WTC11 (cell line): Measurements from ENCODE around the gene LNX1. TPM values are rescaled to one million over a fixed set of nuclear protein-coding genes. Genes with fewer than 3 reads are reported as not detected.

Source experiments
- ATAC-seq: fragments of 200-7000 bp; cut with Tn5 transposase; 2 replicates; pipeline ENCODE4 v1.10.0; 2021; ENCODE audit warnings: mild to moderate bottlenecking, moderate library complexity
- CTCF ChIA-PET: fragments of 300-600 bp; sonication (Branson Sonifier 250); formaldehyde crosslinking; loops from one replicate; lab custom pipeline; 2021; ENCODE audit warnings: antibody characterized with exemption; lab: Charles Lee
- POLR2A ChIA-PET: fragments of 350-600 bp; sonication (Branson Sonifier 250); formaldehyde crosslinking; loops from one replicate; lab custom pipeline; 2021; ENCODE audit warnings: antibody characterized with exemption; lab: Charles Lee
- DNase-seq: peaks from one replicate; pipeline ENCODE4 v3.0.0; 2021; ENCODE audit warnings: low spot score
- H3K27ac Mint-ChIP-seq: 2 replicates; pipeline ENCODE4 v1.8.0; 2021; ENCODE audit warnings: mixed read lengths
- H3K27me3 Mint-ChIP-seq: 2 replicates; pipeline ENCODE4 v1.8.0; 2021; ENCODE audit warnings: low read depth, mild to moderate bottlenecking, moderate library complexity, mixed read lengths
- H3K36me3 Mint-ChIP-seq: 2 replicates; pipeline ENCODE4 v1.8.0; 2021; ENCODE audit warnings: mixed read lengths
- H3K4me1 Mint-ChIP-seq: 2 replicates; pipeline ENCODE4 v1.8.0; 2022; ENCODE audit warnings: mixed read lengths
- H3K4me3 Mint-ChIP-seq: 2 replicates; pipeline ENCODE4 v1.8.0; 2021; ENCODE audit warnings: mild to moderate bottlenecking, moderate library complexity, mixed read lengths
- H3K9me3 Mint-ChIP-seq: 2 replicates; pipeline ENCODE4 v1.8.0; 2021; ENCODE audit warnings: mixed read lengths
- ELF4 ChIP-seq: sonication (generic); formaldehyde crosslinking; IDR thresholded peaks from 2 replicates; pipeline ENCODE4 v1.8.1; 2022; ENCODE audit warnings: low read depth, mild to moderate bottlenecking, moderate library complexity, missing genetic modification reagents
- GRHL2 ChIP-seq: fragments of 250-450 bp; sonication (Bioruptor Pico); IDR thresholded peaks from 2 replicates; pipeline ENCODE4 v1.8.0; 2022; ENCODE audit warnings: mild to moderate bottlenecking, moderate library complexity; ENCODE audit not compliant: insufficient replicate concordance, severe bottlenecking
- GTF2I ChIP-seq: fragments of 250-450 bp; sonication (Bioruptor Pico); conservative IDR thresholded peaks from 2 replicates; pipeline ENCODE4 v1.4.0; 2021; ENCODE audit warnings: mild to moderate bottlenecking
- HMGA2 ChIP-seq: fragments of 250-450 bp; sonication (Bioruptor Pico); IDR thresholded peaks from 2 replicates; pipeline ENCODE4 v1.4.0; 2021; ENCODE audit warnings: mild to moderate bottlenecking, moderate library complexity
- JAZF1 ChIP-seq: fragments of 250-450 bp; sonication (Bioruptor Pico); IDR thresholded peaks from 2 replicates; pipeline ENCODE4 v1.9.0; 2021; ENCODE audit warnings: moderate library complexity, mild to moderate bottlenecking, inconsistent platforms
- NR2C2 ChIP-seq: sonication (generic); formaldehyde crosslinking; IDR thresholded peaks from 2 replicates; pipeline ENCODE4 v1.8.0; 2022; ENCODE audit warnings: mild to moderate bottlenecking, missing genetic modification reagents
- PRRX2 ChIP-seq: fragments of 250-450 bp; sonication (Bioruptor Pico); IDR thresholded peaks from 2 replicates; pipeline ENCODE4 v1.8.0; 2021; ENCODE audit warnings: mild to moderate bottlenecking
- RORB ChIP-seq: fragments of 250-450 bp; sonication (Bioruptor Pico); IDR thresholded peaks from 2 replicates; pipeline ENCODE4 v1.9.0; 2021; ENCODE audit warnings: mild to moderate bottlenecking
- TP53 ChIP-seq: sonication (generic); formaldehyde crosslinking; IDR thresholded peaks from 2 replicates; pipeline ENCODE4 v1.8.1; 2023; ENCODE audit warnings: mild to moderate bottlenecking, missing genetic modification reagents
- ZBTB21 ChIP-seq: sonication (generic); formaldehyde crosslinking; IDR thresholded peaks from 2 replicates; pipeline ENCODE4 v1.8.1; 2023; ENCODE audit warnings: mild to moderate bottlenecking, missing genetic modification reagents, borderline replicate concordance
- ZNF671 ChIP-seq: fragments of 250-450 bp; sonication (Bioruptor Pico); IDR thresholded peaks from 2 replicates; pipeline ENCODE4 v1.8.0; 2021; ENCODE audit warnings: mild to moderate bottlenecking
- total RNA-seq: library from RNA; stranded (reverse); gene quantifications from 3 replicates; pipeline ENCODE4 v1.2.3, GENCODE V29; 2021
- TF ChIP-seq, protein P1 (sequence below): fragments of 250-450 bp; sonication (Bioruptor Pico); IDR thresholded peaks from 2 replicates; pipeline ENCODE4 v1.9.0; 2021; ENCODE audit warnings: mild to moderate bottlenecking, borderline replicate concordance
- TF ChIP-seq, protein P2 (sequence below): sonication (generic); formaldehyde crosslinking; IDR thresholded peaks from 2 replicates; pipeline ENCODE4 v1.8.1; 2022; ENCODE audit warnings: mild to moderate bottlenecking, moderate library complexity, missing genetic modification reagents
- TF ChIP-seq, protein P3 (sequence below): sonication (generic); formaldehyde crosslinking; IDR thresholded peaks from 2 replicates; pipeline ENCODE4 v1.8.1; 2023; ENCODE audit warnings: mild to moderate bottlenecking, missing genetic modification reagents, moderate library complexity
- TF ChIP-seq, protein P4 (sequence below): fragments of 250-450 bp; sonication (Bioruptor Pico); IDR thresholded peaks from 2 replicates; pipeline ENCODE4 v1.9.0; 2021; ENCODE audit warnings: moderate library complexity, mild to moderate bottlenecking, inconsistent platforms, borderline replicate concordance
- TF ChIP-seq, protein P5 (sequence below): sonication (generic); formaldehyde crosslinking; IDR thresholded peaks from 2 replicates; pipeline ENCODE4 v1.8.0; 2022; ENCODE audit warnings: missing genetic modification reagents
- TF ChIP-seq, protein P6 (sequence below): sonication (generic); formaldehyde crosslinking; conservative IDR thresholded peaks from 2 replicates; pipeline ENCODE4 v1.8.1; 2022; ENCODE audit warnings: mild to moderate bottlenecking, missing genetic modification reagents
- TF ChIP-seq, protein P7 (sequence below): fragments of 250-450 bp; sonication (Bioruptor Pico); conservative IDR thresholded peaks from 2 replicates; pipeline ENCODE4 v1.9.0; 2021; ENCODE audit warnings: mild to moderate bottlenecking
- TF ChIP-seq, protein P8 (sequence below): sonication (generic); formaldehyde crosslinking; IDR thresholded peaks from 2 replicates; pipeline ENCODE4 v1.8.0; 2022; ENCODE audit warnings: mild to moderate bottlenecking, missing genetic modification reagents

Gene LNX1
- total RNA-seq, 1 experiment from 2014 or later = 5.9 TPM

DNA sequence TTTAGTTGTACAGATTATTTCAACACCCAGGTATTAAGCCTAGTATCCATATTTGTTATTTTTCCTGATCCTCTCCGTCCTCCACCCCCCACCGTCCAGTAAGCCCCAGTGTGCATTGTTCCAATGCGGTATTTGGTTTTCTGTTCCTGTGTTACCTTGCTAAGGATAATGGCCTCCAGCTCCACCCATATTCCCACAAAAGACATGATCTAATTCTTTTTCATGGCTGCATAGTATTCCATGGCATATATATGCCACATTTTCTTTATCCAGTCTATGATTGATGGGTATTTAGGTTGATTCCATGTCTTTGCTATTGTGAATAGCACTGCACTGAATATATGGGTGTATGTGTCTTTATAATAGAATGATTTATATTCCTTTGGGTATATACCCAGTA lies 22.1 kb upstream of the LNX1 start:
- Mint-ChIP-seq H3K27ac (no peak overlapping the region), H3K9me3 (peaks cover 15% of the 10 kb centered on the region), H3K4me1 (peaks cover 6% of the 10 kb centered on the region; the same call in 1 of the 2 replicates), H3K4me3 (no peak overlapping the region), H3K36me3 (no peaks in the 10 kb centered on the region)
- DNase-seq = no peak
- POLR2A ChIA-PET = no interaction called here
- CTCF ChIA-PET = no interaction called here
- TF ChIP-seq PRRX2 (CRISPR knock-in tag) (no peak), GTF2I (CRISPR knock-in tag) (0 out of 2 replicates have a peak, but pooled peaks have one; percentile 26)
- TF ChIP-seq, protein P1, sequence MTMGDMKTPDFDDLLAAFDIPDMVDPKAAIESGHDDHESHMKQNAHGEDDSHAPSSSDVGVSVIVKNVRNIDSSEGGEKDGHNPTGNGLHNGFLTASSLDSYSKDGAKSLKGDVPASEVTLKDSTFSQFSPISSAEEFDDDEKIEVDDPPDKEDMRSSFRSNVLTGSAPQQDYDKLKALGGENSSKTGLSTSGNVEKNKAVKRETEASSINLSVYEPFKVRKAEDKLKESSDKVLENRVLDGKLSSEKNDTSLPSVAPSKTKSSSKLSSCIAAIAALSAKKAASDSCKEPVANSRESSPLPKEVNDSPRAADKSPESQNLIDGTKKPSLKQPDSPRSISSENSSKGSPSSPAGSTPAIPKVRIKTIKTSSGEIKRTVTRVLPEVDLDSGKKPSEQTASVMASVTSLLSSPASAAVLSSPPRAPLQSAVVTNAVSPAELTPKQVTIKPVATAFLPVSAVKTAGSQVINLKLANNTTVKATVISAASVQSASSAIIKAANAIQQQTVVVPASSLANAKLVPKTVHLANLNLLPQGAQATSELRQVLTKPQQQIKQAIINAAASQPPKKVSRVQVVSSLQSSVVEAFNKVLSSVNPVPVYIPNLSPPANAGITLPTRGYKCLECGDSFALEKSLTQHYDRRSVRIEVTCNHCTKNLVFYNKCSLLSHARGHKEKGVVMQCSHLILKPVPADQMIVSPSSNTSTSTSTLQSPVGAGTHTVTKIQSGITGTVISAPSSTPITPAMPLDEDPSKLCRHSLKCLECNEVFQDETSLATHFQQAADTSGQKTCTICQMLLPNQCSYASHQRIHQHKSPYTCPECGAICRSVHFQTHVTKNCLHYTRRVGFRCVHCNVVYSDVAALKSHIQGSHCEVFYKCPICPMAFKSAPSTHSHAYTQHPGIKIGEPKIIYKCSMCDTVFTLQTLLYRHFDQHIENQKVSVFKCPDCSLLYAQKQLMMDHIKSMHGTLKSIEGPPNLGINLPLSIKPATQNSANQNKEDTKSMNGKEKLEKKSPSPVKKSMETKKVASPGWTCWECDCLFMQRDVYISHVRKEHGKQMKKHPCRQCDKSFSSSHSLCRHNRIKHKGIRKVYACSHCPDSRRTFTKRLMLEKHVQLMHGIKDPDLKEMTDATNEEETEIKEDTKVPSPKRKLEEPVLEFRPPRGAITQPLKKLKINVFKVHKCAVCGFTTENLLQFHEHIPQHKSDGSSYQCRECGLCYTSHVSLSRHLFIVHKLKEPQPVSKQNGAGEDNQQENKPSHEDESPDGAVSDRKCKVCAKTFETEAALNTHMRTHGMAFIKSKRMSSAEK (CRISPR knock-in tag) = no peak
- TF ChIP-seq, protein P2, sequence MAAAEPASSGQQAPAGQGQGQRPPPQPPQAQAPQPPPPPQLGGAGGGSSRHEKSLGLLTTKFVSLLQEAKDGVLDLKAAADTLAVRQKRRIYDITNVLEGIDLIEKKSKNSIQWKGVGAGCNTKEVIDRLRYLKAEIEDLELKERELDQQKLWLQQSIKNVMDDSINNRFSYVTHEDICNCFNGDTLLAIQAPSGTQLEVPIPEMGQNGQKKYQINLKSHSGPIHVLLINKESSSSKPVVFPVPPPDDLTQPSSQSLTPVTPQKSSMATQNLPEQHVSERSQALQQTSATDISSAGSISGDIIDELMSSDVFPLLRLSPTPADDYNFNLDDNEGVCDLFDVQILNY (CRISPR knock-in tag) = no peak
- TF ChIP-seq, all 79 proteins: peak for 1
- no peaks in the 10 kb centered on the region for H3K27me3 Mint-ChIP-seq
- no peak for ATAC-seq

DNA sequence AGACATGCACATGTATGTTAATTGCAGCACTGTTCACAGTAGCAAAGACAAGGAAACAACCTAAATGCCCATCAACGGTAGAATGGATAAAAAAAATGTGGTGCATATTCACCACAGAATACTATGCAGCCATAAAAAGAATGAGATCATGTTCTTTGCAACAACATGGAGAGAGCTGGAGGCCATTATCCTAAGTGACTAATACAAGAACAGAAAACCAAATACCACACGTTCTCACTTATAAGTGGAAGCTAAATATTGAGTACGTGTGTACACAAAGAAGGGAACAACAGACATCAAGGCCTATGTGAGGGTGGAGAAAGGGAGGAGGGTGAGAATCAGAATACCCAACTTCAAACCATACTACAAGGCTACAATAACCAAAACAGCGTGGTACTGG lies 17.4 kb upstream of the LNX1 start:
- Mint-ChIP-seq H3K4me3 (no peak overlapping the region), H3K9me3 (peaks cover 20% of the 10 kb centered on the region), H3K27ac (no peak overlapping the region), H3K4me1 (no peaks in the 10 kb centered on the region), H3K27me3 (no peaks in the 10 kb centered on the region; the same call in 1 of the 2 replicates), H3K36me3 (no peaks in the 10 kb centered on the region)
- ChIA-PET CTCF (no interaction called here), POLR2A (no interaction called here)
- no peak for DNase-seq
- ATAC-seq = no peak
- TF ChIP-seq, protein P2 (CRISPR knock-in tag) = no peak
- TF ChIP-seq ELF4 (CRISPR knock-in tag) (no peak), ZNF671 (CRISPR knock-in tag) (no peak), NR2C2 (CRISPR knock-in tag) (no peak), GRHL2 (CRISPR knock-in tag) (no peak), ZBTB21 (CRISPR knock-in tag) (no peak), TP53 (CRISPR knock-in tag) (no peak), HMGA2 (no peak), JAZF1 (CRISPR knock-in tag) (no peak), RORB (CRISPR knock-in tag) (no peak)
- TF ChIP-seq, protein P3, sequence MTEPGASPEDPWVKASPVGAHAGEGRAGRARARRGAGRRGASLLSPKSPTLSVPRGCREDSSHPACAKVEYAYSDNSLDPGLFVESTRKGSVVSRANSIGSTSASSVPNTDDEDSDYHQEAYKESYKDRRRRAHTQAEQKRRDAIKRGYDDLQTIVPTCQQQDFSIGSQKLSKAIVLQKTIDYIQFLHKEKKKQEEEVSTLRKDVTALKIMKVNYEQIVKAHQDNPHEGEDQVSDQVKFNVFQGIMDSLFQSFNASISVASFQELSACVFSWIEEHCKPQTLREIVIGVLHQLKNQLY (CRISPR knock-in tag) = no peak
- TF ChIP-seq, protein P4, sequence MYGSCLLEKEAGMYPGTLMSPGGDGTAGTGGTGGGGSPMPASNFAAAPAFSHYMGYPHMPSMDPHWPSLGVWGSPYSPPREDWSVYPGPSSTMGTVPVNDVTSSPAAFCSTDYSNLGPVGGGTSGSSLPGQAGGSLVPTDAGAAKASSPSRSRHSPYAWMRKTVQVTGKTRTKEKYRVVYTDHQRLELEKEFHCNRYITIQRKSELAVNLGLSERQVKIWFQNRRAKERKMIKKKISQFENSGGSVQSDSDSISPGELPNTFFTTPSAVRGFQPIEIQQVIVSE (CRISPR knock-in tag) = no peak
- TF ChIP-seq, protein P5, sequence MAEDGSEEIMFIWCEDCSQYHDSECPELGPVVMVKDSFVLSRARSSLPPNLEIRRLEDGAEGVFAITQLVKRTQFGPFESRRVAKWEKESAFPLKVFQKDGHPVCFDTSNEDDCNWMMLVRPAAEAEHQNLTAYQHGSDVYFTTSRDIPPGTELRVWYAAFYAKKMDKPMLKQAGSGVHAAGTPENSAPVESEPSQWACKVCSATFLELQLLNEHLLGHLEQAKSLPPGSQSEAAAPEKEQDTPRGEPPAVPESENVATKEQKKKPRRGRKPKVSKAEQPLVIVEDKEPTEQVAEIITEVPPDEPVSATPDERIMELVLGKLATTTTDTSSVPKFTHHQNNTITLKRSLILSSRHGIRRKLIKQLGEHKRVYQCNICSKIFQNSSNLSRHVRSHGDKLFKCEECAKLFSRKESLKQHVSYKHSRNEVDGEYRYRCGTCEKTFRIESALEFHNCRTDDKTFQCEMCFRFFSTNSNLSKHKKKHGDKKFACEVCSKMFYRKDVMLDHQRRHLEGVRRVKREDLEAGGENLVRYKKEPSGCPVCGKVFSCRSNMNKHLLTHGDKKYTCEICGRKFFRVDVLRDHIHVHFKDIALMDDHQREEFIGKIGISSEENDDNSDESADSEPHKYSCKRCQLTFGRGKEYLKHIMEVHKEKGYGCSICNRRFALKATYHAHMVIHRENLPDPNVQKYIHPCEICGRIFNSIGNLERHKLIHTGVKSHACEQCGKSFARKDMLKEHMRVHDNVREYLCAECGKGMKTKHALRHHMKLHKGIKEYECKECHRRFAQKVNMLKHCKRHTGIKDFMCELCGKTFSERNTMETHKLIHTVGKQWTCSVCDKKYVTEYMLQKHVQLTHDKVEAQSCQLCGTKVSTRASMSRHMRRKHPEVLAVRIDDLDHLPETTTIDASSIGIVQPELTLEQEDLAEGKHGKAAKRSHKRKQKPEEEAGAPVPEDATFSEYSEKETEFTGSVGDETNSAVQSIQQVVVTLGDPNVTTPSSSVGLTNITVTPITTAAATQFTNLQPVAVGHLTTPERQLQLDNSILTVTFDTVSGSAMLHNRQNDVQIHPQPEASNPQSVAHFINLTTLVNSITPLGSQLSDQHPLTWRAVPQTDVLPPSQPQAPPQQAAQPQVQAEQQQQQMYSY = no peak
- TF ChIP-seq, protein P6, sequence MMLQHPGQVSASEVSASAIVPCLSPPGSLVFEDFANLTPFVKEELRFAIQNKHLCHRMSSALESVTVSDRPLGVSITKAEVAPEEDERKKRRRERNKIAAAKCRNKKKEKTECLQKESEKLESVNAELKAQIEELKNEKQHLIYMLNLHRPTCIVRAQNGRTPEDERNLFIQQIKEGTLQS (CRISPR knock-in tag) = no peak
- TF ChIP-seq, protein P7, sequence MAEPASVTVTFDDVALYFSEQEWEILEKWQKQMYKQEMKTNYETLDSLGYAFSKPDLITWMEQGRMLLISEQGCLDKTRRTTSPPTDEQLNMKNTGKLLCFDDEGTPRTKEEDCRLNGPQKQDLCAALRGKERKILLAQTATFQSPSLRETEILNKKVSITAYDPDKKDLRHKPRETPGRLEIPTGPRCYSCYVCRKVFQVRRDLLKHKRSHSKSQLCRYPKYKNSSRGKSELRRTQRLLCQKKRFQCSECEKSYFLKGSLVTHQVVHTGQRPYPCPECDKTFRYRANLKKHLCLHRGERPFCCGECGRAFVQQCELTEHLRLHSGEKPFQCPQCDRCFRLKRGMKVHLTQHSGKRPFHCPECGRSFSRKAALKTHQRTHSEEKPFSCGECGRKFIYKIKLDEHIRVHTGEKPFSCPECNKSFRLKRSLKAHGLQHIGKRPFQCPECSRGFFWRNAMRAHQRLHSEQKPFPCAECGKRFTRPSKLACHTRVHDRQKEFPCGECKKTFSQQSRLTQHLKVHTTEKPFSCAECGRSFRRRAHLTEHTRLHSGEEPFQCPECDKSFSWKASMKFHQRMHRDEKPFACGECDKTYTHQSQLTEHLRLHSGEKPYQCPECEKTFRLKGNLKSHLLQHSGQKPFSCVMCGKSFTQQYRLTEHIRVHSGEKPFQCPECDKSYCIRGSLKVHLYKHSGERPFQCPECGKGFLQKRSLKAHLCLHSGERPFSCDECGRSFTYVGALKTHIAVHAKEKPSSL (CRISPR knock-in tag) = no peak
- TF ChIP-seq, protein P8, sequence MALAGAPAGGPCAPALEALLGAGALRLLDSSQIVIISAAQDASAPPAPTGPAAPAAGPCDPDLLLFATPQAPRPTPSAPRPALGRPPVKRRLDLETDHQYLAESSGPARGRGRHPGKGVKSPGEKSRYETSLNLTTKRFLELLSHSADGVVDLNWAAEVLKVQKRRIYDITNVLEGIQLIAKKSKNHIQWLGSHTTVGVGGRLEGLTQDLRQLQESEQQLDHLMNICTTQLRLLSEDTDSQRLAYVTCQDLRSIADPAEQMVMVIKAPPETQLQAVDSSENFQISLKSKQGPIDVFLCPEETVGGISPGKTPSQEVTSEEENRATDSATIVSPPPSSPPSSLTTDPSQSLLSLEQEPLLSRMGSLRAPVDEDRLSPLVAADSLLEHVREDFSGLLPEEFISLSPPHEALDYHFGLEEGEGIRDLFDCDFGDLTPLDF (CRISPR knock-in tag) = no peak
